NCI-H1436 (cell line): Measurements from ENCODE around the gene GOSR2.
"Not testable (repeated sequence)": the region's sequence is repeated elsewhere in the genome, so short reads cannot be mapped to it uniquely, and the experiment has no call there.

ENCODE experiments used
- DNase-seq: peaks from one replicate; lab custom pipeline; 2025; lab: John Stamatoyannopoulos, UW

Gene GOSR2

DNA sequence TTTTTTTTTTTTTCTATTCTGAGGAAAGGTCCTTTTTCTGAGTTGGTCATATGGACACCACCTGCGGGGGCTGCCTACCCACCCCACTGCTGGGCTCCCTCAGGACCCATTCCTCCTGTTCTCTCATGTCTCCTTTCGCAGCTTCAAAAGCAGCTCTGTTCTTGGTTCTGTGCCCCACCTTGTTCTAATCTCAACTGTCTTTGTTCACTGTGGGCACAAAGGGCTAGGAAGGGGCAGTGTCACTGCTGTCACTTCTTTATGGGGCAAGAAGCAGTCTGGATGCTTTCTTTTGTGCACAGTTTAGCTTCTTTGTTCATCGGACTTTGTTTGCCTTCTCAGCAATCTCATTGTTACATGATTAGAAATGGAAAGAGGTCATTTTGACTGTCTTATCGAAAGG lies 7.1 kb downstream of the GOSR2 start:
- no peak for DNase-seq

DNA sequence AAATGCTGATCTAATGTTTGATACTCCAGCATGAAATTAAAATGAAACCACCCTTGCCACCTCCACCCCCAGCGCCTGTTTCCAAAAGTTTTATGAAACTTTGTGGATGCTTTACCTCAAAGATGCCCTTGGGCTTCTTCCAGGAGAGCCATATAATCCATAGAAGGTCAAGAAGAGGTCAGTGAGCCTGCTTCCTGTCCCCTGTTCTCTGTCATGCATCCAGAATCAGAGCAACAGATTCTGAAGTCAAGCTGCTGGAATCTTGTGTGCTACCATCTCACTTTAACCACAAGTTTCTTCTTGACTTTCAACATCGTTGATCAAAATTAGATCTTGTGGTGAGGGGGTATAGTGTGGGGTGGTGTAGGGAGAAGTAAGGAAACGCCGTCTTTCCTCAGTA lies 8.6 kb downstream of the GOSR2 start:
- no peak for DNase-seq

DNA sequence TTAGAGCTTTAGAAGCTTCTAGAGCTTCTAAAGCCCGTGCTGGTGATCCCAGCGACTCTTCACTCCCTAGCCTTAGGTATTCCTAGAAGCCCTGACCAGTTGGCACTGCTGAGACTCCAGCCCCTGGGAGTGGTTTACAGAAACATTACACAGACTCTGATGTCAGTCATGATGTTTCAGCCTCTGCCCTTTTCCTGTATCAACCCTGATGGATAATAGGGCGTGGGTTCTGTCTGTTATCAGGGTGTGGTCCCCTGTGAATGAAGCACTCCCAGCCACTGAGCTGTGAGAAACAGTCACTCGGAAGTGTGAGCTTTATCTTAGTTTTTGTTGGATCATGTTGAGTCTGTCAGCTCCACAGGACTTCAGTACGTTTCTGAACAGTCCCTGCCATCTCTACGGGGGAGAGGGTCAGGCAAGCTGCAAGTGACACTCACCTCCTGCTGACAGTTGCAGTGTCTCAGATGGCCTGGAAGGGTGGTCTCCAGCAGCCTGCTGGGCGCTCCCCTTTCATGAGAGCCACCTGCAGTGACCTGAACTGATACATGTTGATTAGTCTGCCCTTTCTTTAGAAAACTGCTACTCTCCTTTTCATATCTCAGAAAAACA lies 12.8 kb downstream of the GOSR2 start:
- no peak for DNase-seq

DNA sequence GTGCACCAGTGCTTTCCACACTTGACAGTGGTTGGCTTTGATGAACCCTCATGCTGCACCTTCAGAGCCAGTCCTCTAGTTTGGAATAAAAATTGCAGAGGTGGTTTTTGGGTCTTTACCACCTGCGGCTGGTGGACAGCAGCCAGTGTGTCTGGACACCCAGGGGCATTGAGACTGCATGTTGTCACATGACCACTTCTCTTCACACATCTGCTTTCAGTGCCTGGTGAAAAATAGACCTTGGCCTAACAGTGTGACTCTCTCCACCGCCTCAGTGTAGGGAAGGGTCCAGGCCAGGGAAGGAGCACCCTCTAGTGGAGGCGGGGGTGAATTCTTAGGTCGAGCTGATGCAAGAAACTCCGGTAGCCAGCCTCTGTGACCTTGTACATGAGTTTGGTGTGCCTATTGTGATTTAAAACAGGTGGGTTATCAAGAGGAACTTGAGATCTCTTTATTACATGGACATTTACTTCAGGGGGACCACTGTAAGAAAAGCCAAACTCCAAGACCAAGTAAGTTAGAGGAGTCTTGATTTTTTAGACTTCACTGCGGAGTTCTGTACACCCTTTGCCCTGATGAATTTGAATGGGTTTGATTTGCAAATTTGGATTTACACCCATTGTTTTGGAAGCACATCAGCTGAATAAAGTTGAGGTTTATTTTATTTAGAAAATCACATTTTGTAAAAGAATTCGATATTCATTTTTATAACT lies 17.9 kb downstream of the GOSR2 start:
- DNase-seq: peak; percentile 59

DNA sequence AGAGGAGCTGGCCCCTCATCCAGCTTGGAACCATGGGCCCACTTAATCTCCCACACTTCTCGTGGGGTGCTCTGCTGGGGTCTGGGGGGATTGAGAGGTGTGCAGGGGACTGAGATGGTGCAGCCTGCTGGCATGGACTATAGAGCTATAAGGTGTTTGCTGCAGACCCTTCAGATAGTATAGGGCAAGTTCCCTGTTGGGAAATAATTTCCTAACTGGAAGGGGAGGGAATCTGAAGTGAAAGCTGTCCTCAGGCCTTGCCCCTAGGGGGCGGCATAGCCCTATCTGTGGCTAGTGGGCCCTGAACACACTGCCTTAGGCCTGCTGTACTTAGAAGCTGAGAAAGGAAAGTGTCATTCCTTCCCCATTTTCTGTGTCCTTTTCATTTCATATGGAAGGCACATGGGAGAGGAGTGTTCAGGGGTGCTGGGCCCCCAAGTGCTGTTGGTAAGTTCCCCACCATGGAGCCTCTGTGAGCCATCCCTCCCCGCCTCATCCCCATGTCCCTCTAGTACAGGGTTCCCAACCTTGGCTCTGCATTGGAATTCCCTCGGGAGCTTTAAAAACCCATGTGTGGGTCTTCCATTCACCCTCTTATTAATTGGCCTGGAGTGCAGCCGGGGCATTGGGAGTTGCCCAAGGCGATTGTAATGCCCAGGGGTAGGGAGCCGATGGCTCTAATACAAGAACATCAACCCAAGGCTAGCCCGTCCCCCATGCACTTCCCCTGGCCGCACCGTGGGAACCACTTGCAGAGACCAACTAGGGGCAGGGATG lies 19.7 kb downstream of the GOSR2 start:
- DNase-seq: peak; percentile 67

DNA sequence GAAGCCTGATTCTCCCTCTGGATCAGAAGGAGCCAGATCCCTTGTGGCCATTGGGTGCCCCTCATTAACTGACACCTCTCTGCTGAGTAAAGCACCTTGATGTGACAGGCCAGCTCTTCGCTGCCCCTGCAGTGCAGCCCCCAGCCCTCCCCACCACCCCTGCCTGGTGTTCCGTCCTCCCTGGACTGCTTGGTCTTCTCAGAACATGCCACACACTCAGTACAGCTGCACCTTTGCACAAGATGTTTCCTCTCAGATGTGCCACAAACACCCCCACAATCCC lies 20.2 kb downstream of the GOSR2 start:
- DNase-seq: no peak

DNA sequence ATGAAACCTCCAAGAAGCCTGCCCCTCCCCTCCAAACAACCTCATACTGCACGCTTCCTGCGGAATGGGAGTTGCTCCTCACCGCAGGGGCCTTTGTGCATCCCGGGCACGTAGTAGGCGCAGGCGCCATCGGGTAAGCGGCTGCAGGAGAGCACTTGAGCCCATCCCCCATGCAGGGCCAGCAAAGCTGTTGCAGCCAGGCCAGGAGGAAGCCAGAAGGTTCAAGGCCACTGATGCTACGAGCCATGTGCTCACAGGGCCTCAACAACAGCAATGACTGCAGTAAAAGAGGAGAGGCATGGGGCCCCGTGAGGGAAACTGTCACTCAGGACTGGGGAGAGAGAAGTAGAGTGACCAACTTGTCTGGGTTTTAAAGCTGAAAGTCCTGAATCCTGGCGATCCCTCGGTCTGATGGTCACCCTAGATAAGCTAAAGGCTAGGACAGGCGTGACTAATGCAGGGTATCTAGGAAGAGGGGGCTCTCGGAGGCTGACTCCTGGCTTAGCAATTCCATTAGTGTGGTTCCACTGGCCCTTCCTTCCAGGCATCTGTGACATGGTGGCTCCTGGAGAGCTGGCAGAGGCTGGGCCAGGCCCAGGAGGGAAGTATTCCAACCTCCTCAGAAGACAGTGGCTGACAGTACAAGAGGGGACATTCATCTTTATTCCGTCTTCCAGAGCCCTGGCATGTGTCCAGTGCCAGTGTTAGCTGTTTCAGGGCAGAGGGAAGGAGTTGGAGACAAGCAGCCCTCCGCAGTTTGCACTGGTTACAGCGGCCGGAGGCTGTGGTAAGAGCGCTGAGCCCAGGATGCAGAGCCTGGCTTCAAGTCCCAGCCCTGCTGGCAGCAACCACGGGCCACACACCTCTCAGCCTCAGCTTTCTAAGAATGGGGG lies 20.8 kb downstream of the GOSR2 start:
- DNase-seq: no peak

DNA sequence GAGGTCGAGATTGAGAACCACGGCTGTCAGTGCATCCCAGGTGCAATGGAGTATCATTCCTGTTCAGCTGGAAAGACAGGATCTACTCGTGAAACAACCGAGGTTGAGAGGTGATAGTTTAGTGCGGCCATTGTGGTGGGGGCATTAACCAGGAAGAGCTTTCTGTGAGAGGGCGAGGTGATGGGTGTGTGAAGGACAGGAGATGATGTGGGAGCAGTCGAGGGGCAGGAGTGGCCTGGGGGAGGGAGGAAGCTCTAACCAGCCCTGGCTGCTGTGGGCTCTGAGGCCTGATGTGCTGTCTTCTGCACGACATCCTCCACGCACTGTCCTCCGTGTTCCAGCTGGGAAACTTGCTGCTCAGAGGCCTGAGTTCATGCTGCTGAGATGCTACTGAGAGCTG lies 22.0 kb downstream of the GOSR2 start:
- DNase-seq: no peak

DNA sequence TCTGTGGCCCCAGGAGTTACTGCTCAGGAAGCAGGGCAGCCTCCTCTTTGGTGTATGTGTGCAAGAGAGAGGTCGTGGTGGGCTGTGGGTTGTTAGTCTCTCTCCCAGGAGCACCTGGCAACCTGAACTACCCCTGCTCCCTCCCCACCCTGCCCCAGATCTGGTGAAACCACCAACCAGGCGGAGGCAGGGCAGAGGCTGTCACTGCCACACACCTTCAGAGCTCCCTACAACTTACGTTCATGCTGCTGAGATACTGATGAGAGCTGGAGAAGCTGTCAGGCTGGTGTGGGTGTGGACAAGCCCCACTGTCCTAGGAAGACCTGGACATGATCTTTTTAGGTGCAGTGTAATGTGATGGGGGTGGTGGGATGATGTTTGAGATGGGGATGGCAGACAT lies 24.3 kb downstream of the GOSR2 start:
- no peak for DNase-seq

DNA sequence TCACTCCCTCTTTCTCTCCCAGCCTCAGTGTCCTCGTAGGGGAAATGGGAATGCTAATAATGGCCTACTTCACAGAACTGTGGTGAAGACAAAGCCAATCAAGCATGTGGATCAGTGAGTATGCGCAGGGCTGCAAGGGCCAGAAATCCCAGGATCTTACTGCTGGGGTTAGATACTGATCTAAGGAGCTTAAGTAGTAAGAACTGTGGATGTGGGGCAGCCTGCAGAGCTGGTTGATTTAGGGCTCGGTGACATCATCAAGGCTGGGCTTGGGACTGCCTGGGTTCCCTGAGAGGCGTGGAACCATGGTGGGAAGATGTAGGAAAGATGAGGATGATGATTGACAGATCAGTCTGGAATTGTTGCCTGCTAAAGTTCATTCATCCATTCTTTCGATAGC lies 25.6 kb downstream of the GOSR2 start:
- DNase-seq: no peak

DNA sequence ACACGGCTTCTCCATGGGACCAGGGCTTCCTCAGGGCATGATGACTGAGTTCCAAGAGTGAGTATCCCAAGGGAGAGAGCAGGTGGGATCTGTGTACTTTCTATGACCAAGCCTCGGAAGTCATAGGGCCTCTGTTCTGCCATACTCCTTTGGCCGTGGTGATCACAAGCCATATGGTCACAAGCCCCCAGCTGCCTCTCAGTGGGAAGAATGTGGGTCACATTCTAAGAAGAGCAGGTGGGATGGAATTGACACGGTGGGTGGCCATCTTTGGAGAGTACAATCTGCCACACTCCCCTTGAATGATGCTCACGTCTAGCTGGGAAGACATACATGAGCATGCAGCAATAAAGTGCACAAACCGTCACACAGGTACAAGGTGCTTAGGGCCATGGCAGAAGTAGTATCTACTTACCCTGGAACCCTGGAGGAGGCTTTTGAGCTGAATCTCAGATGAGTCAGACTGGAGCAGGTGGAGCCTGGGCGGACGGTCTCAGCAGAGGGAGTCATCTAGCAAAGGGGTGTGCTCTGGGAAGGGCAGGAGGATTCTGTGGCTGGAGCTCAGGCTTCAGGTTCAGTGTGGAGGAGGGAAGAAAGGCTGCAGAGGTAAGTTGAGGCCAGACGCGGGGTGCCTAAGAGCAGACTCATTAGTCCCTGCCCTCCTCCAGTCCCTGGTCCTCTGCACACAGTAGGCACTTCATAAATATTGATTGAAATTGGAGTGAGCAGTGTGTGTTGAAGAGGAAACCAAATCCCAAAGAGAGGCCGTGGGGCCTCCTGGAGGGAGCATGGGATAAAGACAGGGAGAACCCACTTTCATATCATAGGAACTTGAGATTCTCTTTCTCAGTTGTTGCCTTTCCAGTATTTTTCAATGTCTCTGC lies 26.6 kb downstream of the GOSR2 start:
- no peak for DNase-seq

DNA sequence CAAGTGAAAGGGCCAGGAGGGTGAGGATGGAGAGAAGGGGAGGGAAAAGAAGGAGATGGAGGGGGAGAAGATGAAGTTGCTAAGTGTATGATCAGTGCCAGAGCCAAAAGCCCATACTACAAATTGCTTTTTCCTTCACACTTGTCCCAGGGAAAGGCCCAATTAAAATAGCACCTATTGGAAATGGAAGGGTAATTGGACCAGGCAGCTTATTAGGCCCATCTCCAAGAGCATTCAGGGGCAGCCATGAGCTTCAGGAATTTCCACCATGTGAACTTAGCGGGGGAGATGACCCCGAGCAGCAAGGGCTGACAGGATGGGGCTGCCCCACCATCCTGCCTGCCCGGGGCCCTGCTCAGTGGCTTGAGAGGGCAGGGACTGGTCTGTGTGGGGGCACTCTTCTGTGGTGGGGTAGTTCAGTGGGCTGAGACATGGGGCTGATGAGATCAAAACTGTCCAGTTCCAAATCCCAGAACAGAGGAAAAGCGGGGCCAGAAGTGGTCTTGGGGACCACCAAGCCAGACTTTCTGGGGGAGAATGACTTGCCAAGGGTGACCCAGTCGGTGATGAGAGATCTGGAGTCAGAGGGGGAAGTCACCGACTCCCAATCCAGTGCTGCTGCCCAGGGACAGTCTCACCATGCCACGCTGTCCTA lies 27.5 kb downstream of the GOSR2 start:
- DNase-seq: no peak

DNA sequence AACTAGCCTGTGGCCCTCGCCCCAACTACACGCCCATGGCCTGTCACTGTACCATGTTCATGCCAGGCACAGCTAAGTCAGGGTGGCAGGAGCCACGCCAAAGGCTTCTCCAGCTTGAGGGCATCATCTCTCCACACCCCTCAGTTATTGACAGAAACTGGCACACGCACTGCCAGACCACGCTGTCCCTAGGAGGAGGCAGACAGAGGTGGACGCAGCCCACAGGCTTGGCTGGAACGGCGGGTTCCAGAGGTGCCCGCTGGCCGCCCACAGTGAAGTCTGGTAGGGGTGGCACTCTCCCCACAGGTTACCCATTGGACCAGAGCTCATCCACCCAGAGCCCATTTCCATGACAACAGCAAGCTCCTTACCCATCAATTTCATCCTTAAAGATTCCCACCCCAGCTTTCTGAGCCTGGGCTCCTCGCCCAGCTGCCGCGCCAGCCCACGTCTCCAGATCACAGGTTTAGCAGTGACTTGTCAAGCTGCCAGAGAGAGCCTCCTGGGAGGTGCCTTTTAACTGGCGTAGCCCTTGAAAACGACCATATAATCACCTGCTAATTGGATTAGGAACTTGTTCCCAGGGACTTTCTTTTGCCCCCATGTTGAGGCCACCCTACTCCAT lies 28.1 kb downstream of the GOSR2 start:
- DNase-seq: peak; percentile 44

DNA sequence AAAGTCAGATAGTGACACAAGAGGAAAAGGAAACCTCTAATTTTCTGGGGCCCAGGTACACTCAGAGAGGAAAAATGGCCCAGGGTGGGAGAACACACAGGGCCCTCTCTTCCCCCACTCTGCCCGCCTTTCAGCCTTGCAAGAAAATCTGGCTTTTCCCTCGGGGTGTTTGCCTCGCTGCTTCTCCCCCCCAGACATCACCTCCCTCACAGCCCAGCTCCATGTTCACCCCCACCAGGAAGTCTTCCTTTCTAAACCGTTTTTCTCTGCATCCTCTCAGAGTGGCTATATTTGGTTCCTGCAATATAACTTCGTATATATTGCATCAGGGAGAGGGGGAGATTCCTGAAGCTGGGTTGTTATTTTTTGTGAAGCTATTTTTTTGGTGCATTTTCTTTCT lies 28.7 kb downstream of the GOSR2 start:
- DNase-seq: no peak

DNA sequence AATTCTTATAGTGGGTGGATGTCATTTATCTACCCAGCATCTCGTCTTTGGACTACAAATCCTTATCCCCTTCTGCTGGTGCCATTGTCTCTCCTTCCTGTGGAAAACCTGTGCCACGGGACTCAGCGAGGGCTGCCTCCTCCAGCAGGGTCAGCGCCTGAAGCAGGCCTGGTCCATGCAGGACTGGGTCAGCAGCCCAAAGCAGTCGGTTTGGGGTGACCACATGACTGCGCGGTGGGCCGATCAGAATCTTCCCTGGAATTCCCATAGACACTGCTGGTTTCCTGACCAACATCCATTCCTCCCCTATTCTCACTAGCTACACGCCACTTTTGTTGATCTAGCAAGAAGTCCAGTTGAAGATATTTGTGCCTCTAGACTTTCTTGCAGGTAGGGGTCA lies 29.2 kb downstream of the GOSR2 start:
- no peak for DNase-seq

DNA sequence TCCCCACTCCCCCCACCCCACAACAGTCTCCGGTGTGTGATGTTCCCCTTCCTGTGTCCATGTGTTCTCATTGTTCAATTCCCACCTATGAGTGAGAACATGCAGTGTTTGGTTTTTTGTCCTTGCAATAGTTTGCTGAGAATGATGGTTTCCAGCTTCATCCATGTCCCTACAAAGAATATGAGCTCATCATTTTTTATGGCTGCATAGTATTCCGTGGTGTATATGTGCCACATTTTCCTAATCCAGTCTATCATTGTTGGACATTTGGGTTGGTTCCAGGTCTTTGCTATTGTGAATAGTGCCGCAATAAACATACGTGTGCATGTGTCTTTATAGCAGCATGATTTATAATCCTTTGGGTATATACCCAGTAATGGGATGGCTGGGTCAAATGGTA lies 30.2 kb downstream of the GOSR2 start:
- DNase-seq: not testable (repeated sequence)

DNA sequence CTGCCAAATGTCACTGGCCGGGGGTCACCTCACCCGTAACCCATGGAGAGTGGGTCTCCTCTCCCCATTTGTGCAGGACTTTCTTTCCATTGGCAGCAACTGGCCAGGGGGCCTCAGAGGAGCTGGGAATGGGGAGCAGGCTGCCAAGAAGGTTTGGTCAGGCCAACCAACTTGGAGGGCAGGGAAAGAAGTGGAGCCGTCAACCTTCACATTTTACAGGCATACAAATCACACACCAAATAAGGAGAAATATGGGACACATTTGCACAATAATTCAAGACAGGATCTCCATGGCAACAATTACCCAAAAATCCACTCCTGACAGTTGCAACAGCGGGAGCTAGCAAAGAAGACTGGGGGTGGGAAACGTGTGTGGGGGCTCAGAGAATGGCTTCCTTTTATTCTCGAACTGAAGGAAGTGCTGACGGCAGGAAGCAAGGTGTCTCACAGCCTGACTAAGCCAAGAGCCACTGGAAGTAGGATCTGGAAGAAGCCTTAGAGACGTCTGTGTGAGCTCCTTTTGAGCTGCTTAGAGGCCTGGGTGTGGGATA lies 35.2 kb downstream of the GOSR2 start:
- no peak for DNase-seq

DNA sequence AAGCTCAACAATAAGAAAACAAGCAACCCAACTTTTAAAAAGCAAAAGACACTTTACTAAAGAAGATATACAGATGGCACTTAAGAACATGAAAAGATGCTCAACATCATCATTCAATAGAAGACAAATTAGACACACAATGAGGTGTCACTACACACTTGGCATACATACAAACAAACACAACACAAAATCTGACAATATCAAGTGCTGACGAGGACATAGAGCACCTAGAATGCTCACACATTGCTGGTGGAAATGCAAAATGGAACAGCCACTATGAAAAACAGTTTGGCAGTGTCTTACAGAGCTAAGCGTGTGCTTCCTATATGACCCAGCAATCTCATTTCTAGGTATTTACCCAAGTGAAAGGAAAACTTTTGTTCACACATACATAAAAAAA lies 37.2 kb downstream of the GOSR2 start:
- DNase-seq: no peak

DNA sequence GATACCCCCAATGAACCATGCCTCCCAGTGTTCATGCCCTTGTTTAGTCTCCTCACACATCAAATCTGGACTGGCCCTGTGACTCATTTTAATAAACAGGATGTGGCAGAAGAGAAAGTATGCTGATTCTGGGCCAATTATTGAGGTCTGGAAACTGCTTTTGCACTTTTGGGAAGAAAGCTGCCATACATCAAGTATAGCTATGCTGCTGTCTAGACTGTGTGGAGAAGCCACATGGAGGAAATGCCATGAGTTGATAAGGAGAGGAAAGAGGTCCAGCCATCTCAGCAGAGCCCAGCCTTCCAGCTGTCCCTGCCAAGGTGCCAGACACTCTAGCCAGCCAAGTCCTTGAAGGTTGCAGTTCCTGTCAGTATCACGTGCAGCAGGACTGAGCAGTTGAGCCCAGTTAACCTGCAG lies 39.4 kb downstream of the GOSR2 start:
- DNase-seq: no peak

DNA sequence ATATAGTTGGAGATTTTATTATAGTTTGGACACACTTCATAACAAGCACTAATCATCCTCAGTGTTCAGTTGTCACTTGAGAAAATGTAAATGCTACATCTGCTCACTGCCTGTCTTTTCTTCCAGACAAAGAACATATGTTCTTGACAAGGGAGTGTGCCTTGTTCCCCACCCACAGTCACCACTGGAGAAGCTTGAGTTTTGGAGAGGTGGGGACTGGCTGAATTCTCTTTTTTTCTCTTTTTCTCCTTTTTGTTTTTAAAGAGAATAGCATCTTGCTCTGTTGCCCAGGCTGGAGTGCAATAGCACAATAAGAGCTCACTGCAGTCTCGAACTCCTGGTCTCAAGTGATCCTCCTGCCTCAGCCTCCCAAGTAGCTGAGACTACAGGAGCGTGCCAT lies 40.6 kb downstream of the GOSR2 start:
- no peak for DNase-seq
